HG02588 (cell line): ENCODE measurements around the gene KREMEN1.

Source experiments
- ATAC-seq: cut with Tn5 transposase; IDR thresholded peaks from one replicate; pipeline ENCODE4 v1.9.1; 2021; ENCODE audit warnings: mild to moderate bottlenecking, moderate library complexity; ENCODE audit not compliant: unreplicated experiment

The KREMEN1 gene

GRCh38 chr22:29204455-29205183, 131.8 kb downstream of the KREMEN1 start:
- ATAC-seq, result no peak

- ATAC-seq, result no peak
Measured at GRCh38 chr22:29205252-29205593, 132.4 kb downstream of the KREMEN1 start.

GRCh38 chr22:29205594-29206371, 132.9 kb downstream of the KREMEN1 start, which contains the start of gene EMID1:
TSS of gene EMID1 (plus strand) at chr22:29205896. CDS start at chr22:29206039, 143 bp downstream.
- ATAC-seq, result no peak

GRCh38 chr22:29206372-29207242, 133.8 kb downstream of the KREMEN1 start:
- no peak for ATAC-seq

GRCh38 chr22:29207243-29207550, 134.4 kb downstream of the KREMEN1 start:
- no peak for ATAC-seq

GRCh38 chr22:29207562-29208501, 135.0 kb downstream of the KREMEN1 start:
- ATAC-seq, result no peak

- no peak for ATAC-seq
Measured at GRCh38 chr22:29208502-29208862, 135.6 kb downstream of the KREMEN1 start.

- no peak for ATAC-seq
Measured at GRCh38 chr22:29208879-29209623, 136.2 kb downstream of the KREMEN1 start.

GRCh38 chr22:29209624-29209929, 136.7 kb downstream of the KREMEN1 start:
- no peak for ATAC-seq

GRCh38 chr22:29211066-29211465, 138.2 kb downstream of the KREMEN1 start:
- no peak for ATAC-seq

- ATAC-seq, result no peak
Measured at GRCh38 chr22:29211466-29211865, 138.6 kb downstream of the KREMEN1 start.

GRCh38 chr22:29212743-29213142, 139.9 kb downstream of the KREMEN1 start:
- ATAC-seq, result no peak

GRCh38 chr22:29213493-29213892, 140.7 kb downstream of the KREMEN1 start:
- ATAC-seq, result no peak

GRCh38 chr22:29214232-29214631, 141.4 kb downstream of the KREMEN1 start:
- ATAC-seq, result no peak

- no peak for ATAC-seq
Measured at GRCh38 chr22:29215012-29215860, 142.4 kb downstream of the KREMEN1 start.

GRCh38 chr22:29216011-29216872, 143.4 kb downstream of the KREMEN1 start:
- ATAC-seq, result no peak

- no peak for ATAC-seq
Measured at GRCh38 chr22:29216873-29217666, 144.2 kb downstream of the KREMEN1 start.
